ENCODE data around the gene OR6C76.

OR6C76 gene

GRCh38 chr12:55470088-55470829 lies 44.2 kb downstream of the OR6C76 start, which contains the start of gene OR6C70:
Gene OR6C70 (minus strand): TSS chr12:55470138. CDS start chr12:55470138, 0 bp downstream.
- peak; percentile 80 for DNase-seq

GRCh38 chr12:55472264-55472663 lies 46.2 kb downstream of the OR6C76 start:
- no peak for DNase-seq
